Osteoblast (primary cell): Measurements from ENCODE around the gene MTOR. TPM values are rescaled to one million over a fixed set of nuclear protein-coding genes. Genes with fewer than 3 reads are reported as not detected.

Source experiments
- DNase-seq: peaks from one replicate; pipeline ENCODE4 v3.0.0; 2011; ENCODE audit warnings: low spot score, mixed read lengths; ENCODE audit not compliant: insufficient read length; ENCODE audit errors: missing footprints
- H2AFZ ChIP-seq: 2 replicates; pipeline ENCODE4 v1.6.0; 2011; ENCODE audit warnings: mild to moderate bottlenecking, low read length
- H3K27ac ChIP-seq: 2 replicates; pipeline ENCODE4 v1.5.1; 2011; ENCODE audit warnings: mild to moderate bottlenecking, low read depth, low read length, moderate library complexity
- H3K27me3 ChIP-seq: 2 replicates; pipeline ENCODE4 v1.6.0; 2012; ENCODE audit warnings: mild to moderate bottlenecking, control low read depth, inconsistent platforms, low read length, moderate library complexity; ENCODE audit not compliant: insufficient read depth
- H3K36me3 ChIP-seq: 2 replicates; pipeline ENCODE4 v1.5.1; 2011; ENCODE audit warnings: mild to moderate bottlenecking, low read length, control low read depth, moderate library complexity; ENCODE audit not compliant: insufficient read depth
- H3K4me1 ChIP-seq: 2 replicates; pipeline ENCODE4 v1.5.1; 2011; ENCODE audit warnings: mild to moderate bottlenecking, low read length, control low read depth, moderate library complexity; ENCODE audit not compliant: insufficient read depth
- H3K4me2 ChIP-seq: 2 replicates; pipeline ENCODE4 v1.6.0; 2011; ENCODE audit warnings: mild to moderate bottlenecking, low read length; ENCODE audit not compliant: insufficient read depth
- H3K4me3 ChIP-seq: fragments of 200-600 bp; sonication (generic); 3 replicates; pipeline ENCODE4 v1.5.1; 2012; ENCODE audit warnings: mild to moderate bottlenecking, low read length, inconsistent platforms; ENCODE audit not compliant: insufficient read depth
- H3K79me2 ChIP-seq: 2 replicates; pipeline ENCODE4 v1.6.0; 2012; ENCODE audit warnings: mild to moderate bottlenecking, low read length, control low read depth, inconsistent platforms; ENCODE audit not compliant: insufficient read depth
- H3K9me3 ChIP-seq: 2 replicates; pipeline ENCODE4 v1.5.1; 2011; ENCODE audit warnings: low read depth, low read length, control low read depth
- H4K20me1 ChIP-seq: 2 replicates; pipeline ENCODE4 v1.6.0; 2012; ENCODE audit warnings: mild to moderate bottlenecking, low read length, control low read depth; ENCODE audit not compliant: insufficient read depth
- CTCF ChIP-seq: IDR thresholded peaks from 2 replicates; pipeline ENCODE4 v1.5.1; 2011; ENCODE audit warnings: mild to moderate bottlenecking, low read depth, low read length, moderate library complexity; ENCODE audit errors: extremely low read depth
- total RNA-seq: library from RNA; depleted of rRNA; stranded (reverse); fragments of >200 nt; gene quantifications from 2 replicates; pipeline ENCODE4 v1.2.3, GENCODE V29; 2012

The MTOR gene
- total RNA-seq, 1 donor = 34.0 TPM

DNA sequence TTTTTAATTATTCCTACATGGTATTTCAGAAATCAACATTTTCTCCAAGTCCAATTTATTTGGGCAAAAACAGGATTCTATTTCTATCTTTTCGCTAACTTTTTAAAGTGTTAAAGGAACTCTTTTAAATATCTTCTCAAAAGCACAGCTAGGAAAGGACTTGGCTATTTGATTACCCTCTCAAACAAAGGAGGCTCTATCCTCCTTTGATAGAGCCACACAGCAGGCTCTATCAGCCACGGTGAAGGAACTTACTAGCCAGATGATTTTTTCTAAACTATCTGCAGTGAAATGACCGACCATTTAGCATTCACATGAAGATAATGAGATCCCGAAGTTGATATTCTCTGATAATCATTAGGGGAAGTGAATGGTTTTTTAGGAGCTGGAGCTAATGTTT is 64.1 kb downstream of the MTOR start:
- no peaks in the 10 kb centered on the region for H3K9me3 ChIP-seq
- TF ChIP-seq CTCF = no peak
- H4K20me1 ChIP-seq = peaks cover 13% of the 10 kb centered on the region
- no peaks in the 10 kb centered on the region for H3K4me1 ChIP-seq
- H3K36me3 ChIP-seq = peaks cover 32% of the 10 kb centered on the region
- H3K27ac ChIP-seq = no peak overlapping the region
- no peak overlapping the region for H2AFZ ChIP-seq
- no peaks in the 10 kb centered on the region for H3K27me3 ChIP-seq
- no peaks in the 10 kb centered on the region for H3K79me2 ChIP-seq
- DNase-seq = no peak
- no peak overlapping the region for H3K4me3 ChIP-seq
- H3K4me2 ChIP-seq = no peak overlapping the region

DNA sequence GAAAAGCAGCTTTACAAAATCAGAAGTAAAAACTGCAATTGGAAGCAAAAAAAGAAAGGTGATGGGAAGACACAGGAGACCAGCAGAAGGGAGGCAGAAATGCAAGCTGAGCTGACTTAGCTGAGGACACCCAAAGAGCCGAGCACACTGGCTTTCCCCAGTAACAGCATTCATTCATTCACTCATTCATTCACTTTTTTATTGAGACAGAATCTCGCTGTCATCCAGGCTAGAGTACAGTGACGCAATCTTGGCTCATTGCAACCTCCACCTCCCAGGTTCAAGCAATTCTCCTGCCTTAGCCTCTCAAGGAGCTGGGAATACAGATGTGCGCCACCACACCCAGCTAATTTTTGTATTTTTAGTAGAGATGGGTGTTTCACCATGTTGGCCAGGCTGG is 65.0 kb downstream of the MTOR start:
- TF ChIP-seq CTCF = no peak
- H3K36me3 ChIP-seq = peaks cover 32% of the 10 kb centered on the region
- DNase-seq = no peak
- no peak overlapping the region for H2AFZ ChIP-seq
- no peaks in the 10 kb centered on the region for H3K9me3 ChIP-seq
- peaks cover 13% of the 10 kb centered on the region for H4K20me1 ChIP-seq
- no peak overlapping the region for H3K4me3 ChIP-seq
- no peaks in the 10 kb centered on the region for H3K27me3 ChIP-seq
- H3K27ac ChIP-seq = no peak overlapping the region
- H3K4me1 ChIP-seq = no peaks in the 10 kb centered on the region
- H3K4me2 ChIP-seq = no peak overlapping the region
- H3K79me2 ChIP-seq = no peaks in the 10 kb centered on the region

DNA sequence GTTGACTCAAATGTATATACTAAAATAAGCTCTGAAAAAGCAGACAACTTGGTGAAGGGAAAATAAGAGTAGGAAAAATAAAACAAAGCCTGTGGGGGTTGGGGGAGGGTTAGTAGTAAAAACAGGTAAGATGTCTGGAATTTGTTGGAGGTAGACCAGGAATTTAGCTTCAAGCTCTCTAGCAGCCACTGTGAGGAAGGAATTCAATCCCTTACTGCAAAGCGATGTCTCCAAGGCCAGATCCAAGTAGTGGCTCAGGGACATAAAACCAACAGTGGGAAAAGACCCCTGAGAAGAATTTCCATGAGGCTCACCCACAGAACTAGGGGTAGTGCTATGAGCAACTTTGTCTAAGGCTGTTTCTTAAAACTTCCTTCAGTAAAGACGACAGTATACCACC is 65.4 kb downstream of the MTOR start:
- H3K4me2 ChIP-seq = no peak overlapping the region
- H2AFZ ChIP-seq = no peak overlapping the region
- no peaks in the 10 kb centered on the region for H3K27me3 ChIP-seq
- H3K4me1 ChIP-seq = no peaks in the 10 kb centered on the region
- no peak overlapping the region for H3K4me3 ChIP-seq
- DNase-seq = no peak
- no peaks in the 10 kb centered on the region for H3K79me2 ChIP-seq
- peaks cover 32% of the 10 kb centered on the region for H3K36me3 ChIP-seq
- no peak overlapping the region for H3K27ac ChIP-seq
- TF ChIP-seq CTCF = no peak
- H4K20me1 ChIP-seq = peaks cover 13% of the 10 kb centered on the region
- no peaks in the 10 kb centered on the region for H3K9me3 ChIP-seq

DNA sequence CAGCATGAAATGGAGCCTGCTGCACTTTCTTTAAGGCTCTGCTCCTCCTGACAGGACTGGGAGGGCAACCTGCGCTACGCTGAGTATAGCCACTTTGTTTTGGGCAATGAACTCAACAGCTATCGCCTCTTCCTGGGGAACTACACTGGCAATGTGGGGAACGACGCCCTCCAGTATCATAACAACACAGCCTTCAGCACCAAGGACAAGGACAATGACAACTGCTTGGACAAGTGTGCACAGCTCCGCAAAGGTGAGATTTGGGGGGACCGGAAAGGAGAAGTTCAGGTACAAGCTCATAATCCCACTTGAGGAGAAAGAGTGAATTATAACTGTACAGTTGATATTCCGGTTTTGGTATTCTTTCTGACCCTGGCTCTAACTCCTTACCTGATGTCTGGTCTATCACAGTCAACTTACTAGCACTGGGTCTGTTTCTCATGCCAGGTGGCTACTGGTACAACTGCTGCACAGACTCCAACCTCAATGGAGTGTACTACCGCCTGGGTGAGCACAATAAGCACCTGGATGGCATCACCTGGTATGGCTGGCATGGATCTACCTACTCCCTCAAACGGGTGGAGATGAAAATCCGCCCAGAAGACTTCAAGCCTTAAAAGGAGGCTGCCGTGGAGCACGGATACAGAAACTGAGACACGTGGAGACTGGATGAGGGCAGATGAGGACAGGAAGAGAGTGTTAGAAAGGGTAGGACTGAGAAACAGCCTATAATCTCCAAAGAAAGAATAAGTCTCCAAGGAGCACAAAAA is 67.8 kb downstream of the MTOR start:
- Histone ChIP-seq H3K36me3 (peaks cover 32% of the 10 kb centered on the region), H2AFZ (no peak overlapping the region), H3K4me2 (no peak overlapping the region), H3K4me1 (no peaks in the 10 kb centered on the region), H3K9me3 (no peaks in the 10 kb centered on the region), H4K20me1 (peaks cover 13% of the 10 kb centered on the region), H3K27me3 (no peaks in the 10 kb centered on the region), H3K79me2 (no peaks in the 10 kb centered on the region), H3K4me3 (no peak overlapping the region), H3K27ac (no peak overlapping the region)
- TF ChIP-seq CTCF = no peak
- DNase-seq = no peak
